Activated CD4-positive, alpha-beta T cell treated with anti-CD3 and anti-CD28 coated beads for 1 hour (primary cell): ENCODE results near the gene RTCA.
"Not testable (repeated sequence)": the region's sequence is repeated elsewhere in the genome, so short reads cannot be mapped to it uniquely, and the experiment has no call there.

Source experiments
- DNase-seq: peaks from one replicate; pipeline ENCODE4 v3.0.0-alpha.2; 2020

The RTCA gene

GRCh38 chr1:100264081-100264480, 1.9 kb upstream of the RTCA start:
- DNase-seq = not testable (repeated sequence)

DNA sequence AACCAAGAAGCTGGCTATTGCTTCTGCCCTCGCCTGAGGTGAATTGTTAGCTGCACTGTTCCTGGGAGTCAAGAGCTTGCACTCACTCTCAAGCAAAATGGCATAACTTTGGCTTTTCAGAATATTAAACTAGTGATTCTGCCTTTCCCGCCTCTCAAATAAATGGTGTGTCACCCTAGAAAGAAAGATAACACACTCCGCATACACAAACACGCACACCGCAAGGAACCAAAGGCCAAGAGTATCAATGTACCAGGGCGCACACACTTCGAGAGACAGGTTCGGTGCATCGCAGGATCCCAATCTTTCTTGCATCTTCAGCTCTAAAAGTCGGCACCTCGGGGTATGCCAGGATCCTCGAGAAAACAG, 470 bp upstream of the RTCA start:
- no peak for DNase-seq

GRCh38 chr1:100266741-100267140, 725 bp downstream of the RTCA start:
- DNase-seq = no peak

GRCh38 chr1:100267284-100267683, 1.3 kb downstream of the RTCA start:
- DNase-seq = no peak

GRCh38 chr1:100268202-100268601, 2.2 kb downstream of the RTCA start:
- DNase-seq = no peak

DNA sequence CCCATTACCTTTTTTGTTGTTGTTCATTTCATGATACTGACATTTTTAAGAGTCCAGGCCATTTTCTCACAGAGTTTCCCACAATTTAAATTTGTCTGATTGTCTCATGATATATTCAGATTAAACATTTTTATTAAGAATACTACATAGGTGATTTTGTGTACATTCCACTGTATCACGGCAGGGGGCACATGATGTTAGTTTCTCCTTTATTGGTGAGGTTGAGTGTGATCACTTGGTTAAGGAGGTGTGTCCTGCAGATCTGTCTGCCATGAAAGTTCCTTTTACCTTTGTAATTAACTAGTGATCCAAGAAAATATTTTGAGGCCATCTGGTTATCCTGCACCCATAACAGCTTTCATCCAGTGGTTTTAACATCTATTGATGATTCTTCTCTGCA, 11.8 kb downstream of the RTCA start:
- no peak for DNase-seq

GRCh38 chr1:100279358-100279923, 13.4 kb downstream of the RTCA start:
- DNase-seq = no peak

GRCh38 chr1:100279954-100280682, 14.1 kb downstream of the RTCA start:
- DNase-seq = no peak

DNA sequence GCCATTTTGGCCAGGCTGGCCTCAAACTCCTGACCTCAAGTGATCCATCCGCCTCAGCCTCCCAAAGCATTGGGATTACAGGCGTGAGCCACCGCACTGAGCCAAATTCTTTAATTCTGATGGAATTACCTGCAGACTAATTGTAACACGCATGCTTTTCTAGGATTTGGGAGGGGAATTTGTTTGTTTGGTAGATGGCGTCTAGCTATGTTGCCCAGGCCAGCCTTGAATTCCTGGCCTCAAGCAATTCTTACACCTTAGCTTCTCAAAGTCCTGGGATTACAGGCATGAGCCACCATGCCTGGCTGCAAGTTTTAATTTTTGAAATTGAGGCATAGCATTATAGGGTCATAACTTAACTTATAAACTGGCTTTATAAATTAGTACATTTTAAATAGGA, 18.6 kb downstream of the RTCA start:
- DNase-seq = no peak

DNA sequence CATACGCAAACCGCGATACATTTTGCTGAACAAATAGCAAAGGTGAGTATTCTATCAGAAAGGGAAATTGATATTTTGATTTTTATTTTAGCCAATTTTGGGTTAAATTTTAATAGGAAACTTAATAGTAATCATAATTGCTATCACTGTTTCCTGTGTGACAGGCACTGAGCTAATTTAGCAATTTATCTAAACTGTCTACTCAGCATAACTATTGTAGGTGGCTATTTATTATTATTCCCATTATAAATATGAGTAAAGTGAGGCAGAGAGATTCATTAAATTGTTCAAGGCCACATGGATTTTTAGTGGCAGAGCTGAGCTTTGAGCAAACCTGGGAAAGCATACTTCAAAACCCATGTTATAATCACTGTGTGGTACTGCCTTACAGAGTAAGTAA, 21.1 kb downstream of the RTCA start:
- no peak for DNase-seq

DNA sequence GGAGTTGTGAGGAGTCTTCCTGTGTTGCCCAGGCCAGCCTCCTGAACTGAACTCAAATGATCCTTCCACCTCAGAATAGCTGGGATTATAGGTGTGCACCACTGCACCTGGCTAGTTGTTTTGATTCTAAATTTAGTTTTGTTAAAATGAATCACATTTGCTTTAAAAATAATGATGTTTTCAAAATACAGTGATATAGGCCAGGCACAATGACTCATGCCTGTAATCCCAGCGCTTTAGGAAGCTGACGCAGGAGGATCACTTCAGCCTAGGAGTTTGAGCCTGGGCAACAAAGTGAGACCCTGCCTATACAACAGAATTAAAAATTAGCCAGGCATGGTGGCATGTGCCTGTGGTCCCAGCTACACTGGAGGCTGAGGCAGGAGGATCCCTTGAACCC, 24.3 kb downstream of the RTCA start:
- DNase-seq = no peak

DNA sequence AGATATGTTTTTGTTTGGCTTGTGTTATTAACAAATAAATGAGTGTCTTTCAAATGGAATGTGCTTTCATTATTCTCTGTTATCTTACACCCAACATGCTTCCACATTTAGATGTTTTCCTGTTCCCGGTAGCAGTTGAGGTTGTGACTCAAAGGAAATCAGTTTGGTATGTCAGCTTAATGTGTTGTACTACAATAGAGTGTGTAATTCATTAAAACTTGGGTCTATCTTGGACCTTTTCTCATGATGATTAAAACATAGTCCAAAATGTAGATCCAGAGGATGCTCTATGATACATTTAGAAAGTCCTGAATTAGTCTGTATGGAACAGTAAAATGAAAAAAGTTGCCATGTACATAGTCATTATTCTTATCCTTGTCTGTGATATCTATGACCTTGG, 26.7 kb downstream of the RTCA start:
- DNase-seq = no peak

DNA sequence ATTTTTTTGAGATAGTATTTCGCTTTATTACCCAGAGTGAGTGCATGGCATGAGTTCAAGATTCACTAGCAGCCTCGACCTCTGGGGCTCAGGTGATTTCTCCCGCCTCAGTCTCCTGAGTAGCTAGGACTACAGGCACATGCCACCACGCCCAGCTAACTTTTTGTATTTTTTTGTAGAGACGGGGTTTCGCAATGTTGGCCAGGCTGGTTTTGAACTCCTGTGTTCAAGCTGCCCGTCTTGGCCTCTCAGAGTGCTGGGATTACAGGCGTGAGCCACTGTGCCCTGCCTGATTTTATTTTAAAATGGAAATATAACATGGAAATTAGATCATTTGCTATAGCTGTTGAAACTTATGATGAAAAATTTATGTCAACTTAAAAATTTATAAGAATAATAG, 30.1 kb downstream of the RTCA start:
- DNase-seq = no peak

- not testable (repeated sequence) for DNase-seq
Observed at GRCh38 chr1:100296997-100297396, 31.0 kb downstream of the RTCA start.

- DNase-seq = no peak
Observed at GRCh38 chr1:100298512-100298911, 32.5 kb downstream of the RTCA start.

DNA sequence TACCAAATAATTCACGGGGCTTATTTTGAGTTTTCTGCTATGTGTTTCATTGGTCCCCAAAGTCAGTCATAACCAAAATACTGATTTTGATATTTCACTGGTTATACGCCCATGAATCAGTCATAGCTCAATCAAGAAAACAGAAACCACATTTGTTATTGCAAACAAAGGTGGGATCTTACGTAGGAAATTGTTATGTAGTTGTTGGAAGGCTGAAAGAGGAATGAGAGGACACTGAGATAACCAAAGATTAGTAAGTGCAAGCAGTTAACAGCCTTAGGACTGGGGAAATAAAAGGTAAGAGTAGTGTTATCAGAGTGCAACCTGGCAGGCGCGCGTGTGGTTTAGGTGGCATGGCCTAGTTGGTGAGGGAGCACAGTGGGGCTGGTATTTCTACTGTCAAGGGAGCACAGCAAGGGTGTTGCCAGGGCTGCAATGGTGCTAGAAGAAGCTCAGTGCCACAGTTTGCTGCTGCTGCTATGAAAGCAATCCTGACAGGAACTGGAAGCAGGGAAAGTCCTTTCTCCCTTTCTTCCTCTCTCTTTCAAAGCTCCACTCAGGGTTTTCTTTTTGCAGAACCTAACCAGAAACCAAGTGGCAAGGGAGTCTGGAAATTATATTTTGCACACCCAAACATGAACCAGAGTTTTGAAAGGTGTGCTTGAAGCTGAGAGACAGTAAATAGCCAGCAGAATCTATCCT, 33.7 kb downstream of the RTCA start:
- DNase-seq = no peak

- DNase-seq = no peak
Observed at GRCh38 chr1:100300691-100301090, 34.7 kb downstream of the RTCA start.

DNA sequence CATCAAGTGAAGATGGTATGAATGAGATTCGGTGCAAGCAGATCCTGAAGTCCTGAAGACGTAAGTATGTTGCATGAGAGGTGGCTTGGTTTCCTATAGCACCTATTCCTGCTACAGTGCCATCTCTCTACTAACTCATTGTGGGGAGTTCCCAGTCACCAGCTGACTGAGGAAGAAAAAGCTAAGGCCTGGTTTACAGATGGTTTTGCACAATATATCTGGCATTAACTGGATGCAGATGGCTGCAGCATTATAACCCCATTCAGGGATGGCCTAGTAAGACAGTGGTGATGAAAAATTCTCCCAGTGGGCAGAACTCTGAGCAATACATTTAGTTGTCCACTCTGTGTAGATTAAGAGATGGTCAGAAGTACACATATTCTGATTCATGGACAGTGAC, 36.7 kb downstream of the RTCA start:
- no peak for DNase-seq

DNA sequence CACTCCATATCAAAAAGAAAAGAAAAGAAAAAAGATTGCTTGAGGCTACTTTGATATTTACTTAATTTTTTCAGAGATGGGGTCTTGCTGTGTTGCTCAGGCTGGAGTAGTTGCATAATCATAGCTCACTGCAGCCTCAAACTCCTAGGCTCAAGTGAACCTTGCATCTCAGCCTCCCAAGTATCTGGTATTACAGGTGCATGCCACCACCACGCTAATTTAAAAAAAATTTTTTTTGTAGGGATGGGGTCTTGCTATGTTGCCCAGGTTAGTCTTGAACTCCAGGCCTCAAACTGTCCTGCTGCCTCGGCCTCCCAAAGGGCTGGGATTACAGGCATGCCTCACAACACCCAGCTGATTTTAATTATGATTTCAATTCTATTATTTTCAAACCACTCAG, 38.2 kb downstream of the RTCA start:
- no peak for DNase-seq

GRCh38 chr1:100304921-100305320, 38.9 kb downstream of the RTCA start:
- DNase-seq = no peak

DNA sequence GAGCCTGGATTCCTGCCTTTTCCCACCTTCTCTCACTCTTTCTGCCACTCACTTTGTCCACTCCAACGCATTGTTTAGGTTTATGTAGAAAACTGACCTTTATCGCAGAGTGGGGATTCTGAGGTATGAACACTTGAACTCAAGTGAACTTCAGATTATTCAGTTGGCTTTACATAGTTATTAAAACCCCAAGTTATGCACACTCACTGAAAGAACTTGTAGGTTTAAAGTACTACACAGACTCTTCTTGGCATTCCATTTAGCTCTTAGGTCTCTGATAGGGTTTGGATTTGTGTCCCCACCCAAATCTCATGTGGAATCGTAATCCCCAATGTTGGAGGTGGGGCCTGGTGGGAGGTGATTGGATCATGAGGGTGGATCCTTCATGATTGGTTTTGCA, 39.9 kb downstream of the RTCA start:
- no peak for DNase-seq

- no peak for DNase-seq
Observed at GRCh38 chr1:100306735-100307313, 40.8 kb downstream of the RTCA start.

DNA sequence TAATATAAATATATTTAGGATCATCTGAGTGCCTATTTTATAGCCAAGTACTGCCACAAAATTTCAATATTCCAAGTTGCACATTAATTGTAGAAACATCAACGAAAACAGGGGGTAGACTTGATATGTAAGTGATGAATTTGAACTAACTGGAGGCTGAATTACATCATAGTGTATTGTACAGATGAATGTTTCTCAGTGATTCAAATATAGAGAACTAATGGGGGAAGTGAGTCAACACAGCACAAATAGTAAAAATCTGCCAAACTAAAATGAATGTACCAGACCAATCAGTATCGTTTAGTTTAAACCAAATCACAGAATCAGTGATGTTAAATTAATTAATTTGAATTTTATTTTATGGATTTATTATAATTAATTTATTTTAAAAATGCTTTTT, 42.8 kb downstream of the RTCA start:
- no peak for DNase-seq

DNA sequence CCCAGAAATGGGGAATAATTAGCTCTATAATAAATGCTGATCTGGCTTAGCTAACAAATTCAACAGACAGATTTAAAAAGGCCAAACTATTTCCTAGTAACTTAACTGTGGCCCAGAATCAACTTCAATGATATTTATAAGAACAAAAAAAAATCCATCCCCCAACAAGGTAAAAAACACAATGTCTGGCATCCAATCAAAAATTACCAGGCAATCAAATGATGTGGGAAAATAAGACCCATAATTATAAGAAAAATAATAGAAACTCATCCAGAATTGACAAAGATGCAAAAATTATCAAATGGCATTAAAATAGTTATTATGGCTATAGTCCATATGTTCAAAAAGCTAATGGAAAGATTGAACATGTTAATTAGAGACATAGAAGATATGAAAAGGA, 43.8 kb downstream of the RTCA start:
- DNase-seq = no peak
